Prostate gland (tissue), 2 donors: ENCODE data around the gene GPR137. TPM values are rescaled to one million over a fixed set of nuclear protein-coding genes. Genes with fewer than 3 reads are reported as not detected.

Experiments
- DNase-seq: peaks from one replicate; pipeline ENCODE4 v3.0.0-alpha.2; 2019; ENCODE audit warnings: low spot score
- H3K27ac ChIP-seq, 2 donors: fragments of 200-600 bp; sonication (generic); 2 replicates each; pipeline ENCODE4 v1.5.1; 2017 to 2019
- H3K27me3 ChIP-seq: fragments of 200-600 bp; sonication (generic); replicated peaks from 2 replicates; pipeline ENCODE4 v1.5.1; 2019; ENCODE audit not compliant: insufficient read depth
- H3K36me3 ChIP-seq, 2 donors: fragments of 200-600 bp; sonication (generic); 1 replicate in 1 of 2; 2 replicates in 1 of 2; pipeline versions ENCODE4 v1.5.1 to v1.8.1; 2017 to 2019
- H3K4me1 ChIP-seq: fragments of 200-600 bp; sonication (generic); replicated peaks from 2 replicates; pipeline ENCODE4 v1.5.1; 2019
- H3K4me3 ChIP-seq, 2 donors: fragments of 200-600 bp; sonication (generic); 2 replicates each; pipeline ENCODE4 v1.5.1; 2017 to 2019
- H3K9me3 ChIP-seq: fragments of 200-600 bp; sonication (generic); 2 replicates; pipeline ENCODE4 v1.5.1; 2017
- CTCF ChIP-seq, 4 experiments: fragments of 200-600 bp in 2 of 4; fragments of 450-650 bp in 2 of 4; sonication (generic) in 2 of 4; IDR thresholded peaks; 1 replicate in 3 of 4; 2 replicates in 1 of 4; pipeline ENCODE4 v1.5.1; 2016 to 2019; ENCODE audit warnings: antibody characterized with exemption in 4 of 4, mild to moderate bottlenecking in 2 of 4, moderate library complexity in 2 of 4
- POLR2A ChIP-seq: fragments of 450-650 bp; IDR thresholded peaks from one replicate; pipeline ENCODE4 v1.6.1; 2016; ENCODE audit warnings: antibody characterized with exemption, mild to moderate bottlenecking
- POLR2AphosphoS5 ChIP-seq: sonication (generic); formaldehyde crosslinking; IDR thresholded peaks from one replicate; pipeline ENCODE4 v1.6.1; 2017; ENCODE audit warnings: antibody characterized with exemption
- WGBS: methylation state at CpG from one replicate; pipeline ENCODE4 v1.1.5; 2018; 5-methylcytosine and 5-hydroxymethylcytosine counted together
- intact Hi-C: fragments of 100-400 bp; cut with DNase I; formaldehyde crosslinking; loops from one replicate; pipeline ENCODE4 v1.14.2; 2022
- total RNA-seq, 2 donors: library from RNA; depleted of rRNA; stranded (reverse); fragments of >200 nt; gene quantifications; one replicate each; pipeline ENCODE4 v1.1.0, GENCODE V29; 2016

GPR137 gene
- total RNA-seq, 2 donors from 2014 or later = 38.8 to 94.9 TPM

DNA sequence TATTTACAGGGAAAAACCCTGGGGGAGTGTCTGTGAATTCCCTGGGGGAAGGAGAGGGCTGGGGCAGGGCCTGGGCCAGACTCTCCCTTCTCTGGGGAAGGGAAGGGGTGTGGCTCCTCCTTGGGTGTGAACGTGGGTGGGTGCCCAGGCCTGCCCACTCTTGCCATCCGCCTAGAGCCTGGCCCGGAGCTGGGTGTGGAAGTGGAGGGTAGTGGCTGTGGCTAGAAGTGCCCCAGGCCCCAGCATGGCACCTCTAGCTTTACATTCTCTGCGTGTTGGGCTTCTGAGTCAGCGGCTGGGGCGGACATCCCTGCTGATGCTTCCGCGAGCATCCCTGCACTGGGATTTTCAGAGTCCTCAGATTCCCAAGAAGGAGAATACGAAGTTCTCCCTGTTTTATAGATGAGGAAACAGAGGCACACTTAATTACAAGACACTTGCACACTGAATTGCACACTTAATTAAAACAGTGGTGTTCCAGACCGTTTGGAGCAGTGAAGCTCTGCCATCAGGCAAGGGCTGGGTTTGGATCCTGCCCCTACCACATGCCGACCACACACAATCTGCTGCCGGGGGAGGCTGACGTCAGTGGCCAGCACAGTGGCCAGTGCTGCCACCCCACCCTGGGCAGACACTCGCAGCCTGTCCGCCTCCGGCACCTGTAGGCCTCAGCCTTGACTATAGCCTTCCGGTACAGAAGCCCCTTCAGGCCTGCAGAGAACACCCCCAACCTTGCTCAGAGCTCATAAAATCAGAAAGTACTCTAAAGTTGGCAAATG lies 8.8 kb upstream of the GPR137 start:
- intact Hi-C loops = no loop called here
- no peak overlapping the region for H3K27ac ChIP-seq
- TF ChIP-seq POLR2AphosphoS5 = no peak
- no peak for TF ChIP-seq POLR2A
- no peak for TF ChIP-seq CTCF (IDR thresholded peaks at IDR 0.05)
- H3K36me3 ChIP-seq = no peaks in the 10 kb centered on the region
- 61% methylated on average over 17 of the region's 17 CpGs for WGBS
- H3K4me3 ChIP-seq = no peak overlapping the region
- no peaks in the 10 kb centered on the region for H3K27me3 ChIP-seq
- no peaks in the 10 kb centered on the region for H3K9me3 ChIP-seq
- DNase-seq = no peak
- H3K4me1 ChIP-seq = no peaks in the 10 kb centered on the region

GRCh38 chr11:64278576-64279190 lies 7.0 kb upstream of the GPR137 start:
- Histone ChIP-seq H3K27me3 (no peaks in the 10 kb centered on the region), H3K27ac (no peak overlapping the region), H3K4me1 (peaks cover 4% of the 10 kb centered on the region), H3K4me3 (no peak overlapping the region), H3K9me3 (no peaks in the 10 kb centered on the region), H3K36me3 (no peaks in the 10 kb centered on the region)
- TF ChIP-seq POLR2AphosphoS5 (no peak), CTCF (IDR thresholded peaks at IDR 0.05) (no peak), POLR2A (no peak)
- intact Hi-C loops = no loop called here
- 81% methylated on average over 8 of the region's 8 CpGs for WGBS
- no peak for DNase-seq

DNA sequence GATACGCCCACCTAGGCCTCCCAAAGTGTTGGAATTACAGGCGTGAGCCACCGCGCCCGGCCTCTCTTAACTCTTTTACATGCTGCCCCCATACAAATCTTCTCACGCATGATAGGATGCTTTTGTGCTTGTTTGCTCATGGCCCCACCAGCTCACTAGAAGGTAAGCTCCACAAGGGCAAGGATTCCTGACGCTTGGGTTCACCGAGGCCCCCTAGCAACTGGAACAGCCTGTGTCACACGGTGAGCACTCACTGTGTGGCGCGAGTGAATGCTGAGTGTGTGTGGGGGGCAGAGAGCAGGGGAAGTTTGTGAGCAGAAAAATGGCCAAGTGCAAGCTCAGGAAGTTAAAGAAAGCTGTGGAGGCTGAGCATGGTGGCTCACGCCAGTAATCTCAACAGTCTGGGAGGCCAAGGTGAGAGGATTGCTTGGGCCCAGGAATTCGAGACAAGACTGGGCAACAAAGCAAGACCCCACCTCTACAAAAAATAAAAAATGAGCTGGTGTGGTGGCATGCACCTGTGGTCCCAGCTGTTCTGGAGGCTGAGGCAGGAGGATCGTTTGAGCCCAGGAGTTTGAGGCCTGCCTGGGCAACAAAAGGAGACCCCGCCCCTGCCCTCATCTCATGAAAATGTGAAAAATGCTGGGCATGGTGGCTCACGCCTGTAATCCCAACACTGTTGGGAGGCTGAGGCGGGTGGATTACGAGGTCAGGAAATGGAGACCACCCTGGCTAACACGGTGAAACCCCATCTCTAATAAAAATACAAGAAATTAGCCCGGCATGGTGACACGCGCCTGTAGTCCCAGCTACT lies 3.5 kb upstream of the GPR137 start:
- 93% methylated on average over 22 of the region's 22 CpGs for WGBS
- TF ChIP-seq CTCF (IDR thresholded peaks at IDR 0.05) (no peak), POLR2AphosphoS5 (no peak), POLR2A (no peak)
- intact Hi-C loops = no loop called here

DNA sequence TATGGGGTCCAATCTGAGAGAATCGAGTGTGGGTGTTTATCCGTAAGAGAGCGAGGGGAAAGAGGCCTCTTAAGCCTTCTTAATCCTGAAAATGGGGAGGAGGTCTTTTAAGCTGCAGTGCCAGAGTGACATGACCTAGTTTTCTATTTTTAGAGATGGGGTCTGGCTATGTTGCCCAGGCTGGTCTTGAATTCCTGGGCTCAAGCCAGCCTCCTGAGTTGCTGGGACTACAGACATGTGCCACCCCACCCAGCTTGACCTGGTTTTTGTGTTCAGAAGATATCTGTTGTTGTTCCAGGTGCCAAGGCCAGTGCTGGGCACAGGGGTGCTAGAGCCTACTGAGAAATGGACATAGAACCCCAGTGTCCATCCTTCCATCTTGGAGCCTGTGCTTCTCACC lies 2.6 kb upstream of the GPR137 start:
- DNase-seq = no peak
- Histone ChIP-seq H3K36me3 (no peaks in the 10 kb centered on the region), H3K4me3 (peak overlapping the region in 1 of 2 donors; percentile 80), H3K4me1 (peaks cover 7% of the 10 kb centered on the region), H3K9me3 (no peaks in the 10 kb centered on the region), H3K27me3 (no peaks in the 10 kb centered on the region), H3K27ac (no peak overlapping the region)
- TF ChIP-seq POLR2A (no peak), CTCF (IDR thresholded peaks at IDR 0.05) (no peak), POLR2AphosphoS5 (no peak)
- intact Hi-C loops = no loop called here
- 100% methylated on average over 3 of the region's 3 CpGs for WGBS

More for the DNA sequence above, 3.5 kb upstream of the GPR137 start:
- DNase-seq = no peak
- H3K4me3 ChIP-seq = no peak overlapping the region
- no peaks in the 10 kb centered on the region for H3K9me3 ChIP-seq
- H3K36me3 ChIP-seq = no peaks in the 10 kb centered on the region
- H3K27ac ChIP-seq = no peak overlapping the region
- H3K27me3 ChIP-seq = no peaks in the 10 kb centered on the region
- H3K4me1 ChIP-seq = peaks cover 7% of the 10 kb centered on the region
